Upper lobe of left lung (tissue), 6 donors: ENCODE results near the gene STX1B. TPM values are rescaled to one million over a fixed set of nuclear protein-coding genes. Genes with fewer than 3 reads are reported as not detected.

Source experiments
- ATAC-seq, 2 donors: fragments of 200-7000 bp; cut with Tn5 transposase; one replicate each; pipeline ENCODE4 v1.9.1; 2022; ENCODE audit warnings: mild to moderate bottlenecking in 2 of 2, moderate library complexity in 2 of 2; ENCODE audit not compliant: low FRiP score in 2 of 2
- DNase-seq, 2 donors: peaks; one replicate each; pipeline ENCODE4 v3.0.0-alpha.2; 2019 to 2020
- H3K27ac ChIP-seq, 4 donors: fragments of 200-600 bp; sonication (generic); one replicate each; pipeline ENCODE4 v1.5.1; 2016 to 2019
- H3K27me3 ChIP-seq, 4 donors: fragments of 200-600 bp; sonication (generic); one replicate each; pipeline ENCODE4 v1.5.1; 2017 to 2019
- H3K36me3 ChIP-seq, 4 donors: fragments of 200-600 bp; sonication (generic); one replicate each; pipeline ENCODE4 v1.5.1; 2016 to 2019
- H3K4me1 ChIP-seq, 4 donors: fragments of 200-600 bp; sonication (generic); one replicate each; pipeline ENCODE4 v1.5.1; 2018 to 2019
- H3K4me3 ChIP-seq, 4 donors: fragments of 200-600 bp; sonication (generic); one replicate each; pipeline ENCODE4 v1.5.1; 2017 to 2019; ENCODE audit warnings: mild to moderate bottlenecking in 2 of 4, moderate library complexity in 1 of 4
- H3K9me3 ChIP-seq, 4 donors: fragments of 200-600 bp; sonication (generic); one replicate each; pipeline ENCODE4 v1.5.1; 2018 to 2019
- CTCF ChIP-seq, 6 experiments: fragments of 450-650 bp in 4 of 6; fragments of 200-600 bp in 2 of 6; sonication (generic) in 2 of 6; IDR thresholded peaks; one replicate each; pipeline ENCODE4 v1.5.1; 2016 to 2019; ENCODE audit warnings: antibody characterized with exemption in 6 of 6
- EP300 ChIP-seq, 4 donors: sonication (generic); formaldehyde crosslinking; IDR thresholded peaks; one replicate each; pipeline ENCODE4 v1.5.1; 2017; ENCODE audit warnings: antibody characterized with exemption in 4 of 4, control low read depth in 2 of 4
- POLR2A ChIP-seq, 4 donors: fragments of 450-650 bp; IDR thresholded peaks; one replicate each; pipeline ENCODE4 v1.5.1; 2016 to 2017; ENCODE audit warnings: antibody characterized with exemption in 4 of 4, mild to moderate bottlenecking in 2 of 4
- POLR2AphosphoS5 ChIP-seq, 2 donors: sonication (generic); formaldehyde crosslinking; IDR thresholded peaks; one replicate each; pipeline ENCODE4 v1.5.1; 2017; ENCODE audit warnings: antibody characterized with exemption in 2 of 2
- WGBS, 2 donors: methylation state at CpG; one replicate each; pipeline ENCODE4 v1.1.5; 2017 to 2018; 5-methylcytosine and 5-hydroxymethylcytosine counted together
- total RNA-seq, 6 donors: library from RNA; depleted of rRNA in 4 of 6; stranded (reverse); fragments of >200 nt in 4 of 6; gene quantifications; one replicate each; pipeline versions ENCODE4 v1.1.0 to v1.2.1, GENCODE V29; 2016 to 2021
- donor health status: DM: no; HTN: no; CAD: no; lungs with moderate emphysema.
- donor health status: DM: no; HTN: yes; CAD: no; lungs with severe emphysema.

The STX1B gene
- total RNA-seq, 6 donors from 2014 or later, result 0.30 to 2.1 (median 0.51) TPM

- ATAC-seq (no peak), DNase-seq (no peak)
- H3K9me3 ChIP-seq, result no peaks in the 10 kb centered on the region
- WGBS, 2 donors, result 79 to 81% methylated on average over 6 to 13 of the region's 14 CpGs
- no peak overlapping the region for H3K27ac ChIP-seq
- TF ChIP-seq EP300 (IDR thresholded peaks at IDR 0.05), result no peak
- TF ChIP-seq CTCF (IDR thresholded peaks at IDR 0.05), result no peak
- TF ChIP-seq POLR2A (IDR thresholded peaks at IDR 0.05), result no peak
- TF ChIP-seq POLR2AphosphoS5 (IDR thresholded peaks at IDR 0.05), result no peak
- H3K27me3 ChIP-seq, result no peaks in the 10 kb centered on the region
- no peak overlapping the region for H3K4me3 ChIP-seq
- H3K36me3 ChIP-seq, result peaks cover 12 to 60% (median 50%) of the 10 kb centered on the region in 4 donors
- H3K4me1 ChIP-seq, result peaks cover 8 to 11% (median 9%) of the 10 kb centered on the region in 4 donors
These were observed 26.4 kb downstream of the STX1B start for GRCh38 chr16:30983898-30984610.

GRCh38 chr16:30983289-30983889, 27.0 kb downstream of the STX1B start:
- H3K4me1 ChIP-seq, result peaks cover 8 to 11% (median 9%) of the 10 kb centered on the region in 4 donors
- DNase-seq (no peak), ATAC-seq (no peak)
- no peak overlapping the region for H3K27ac ChIP-seq
- H3K27me3 ChIP-seq, result no peaks in the 10 kb centered on the region
- H3K36me3 ChIP-seq, result peaks cover 12 to 67% (median 55%) of the 10 kb centered on the region in 4 donors
- no peak overlapping the region for H3K4me3 ChIP-seq
- WGBS, 2 donors, result 85 to 90% methylated on average over 12 to 24 of the region's 25 CpGs
- TF ChIP-seq CTCF (IDR thresholded peaks at IDR 0.05) (no peak), POLR2AphosphoS5 (IDR thresholded peaks at IDR 0.05) (no peak), EP300 (IDR thresholded peaks at IDR 0.05) (no peak), POLR2A (IDR thresholded peaks at IDR 0.05) (no peak)
- no peaks in the 10 kb centered on the region for H3K9me3 ChIP-seq

- H3K4me1 ChIP-seq, result peaks cover 8 to 11% (median 9%) of the 10 kb centered on the region in 4 donors
- no peaks in the 10 kb centered on the region for H3K9me3 ChIP-seq
- peaks cover 12 to 74% (median 57%) of the 10 kb centered on the region in 4 donors for H3K36me3 ChIP-seq
- WGBS, 2 donors, result 85 to 93% methylated on average over 16 of the region's 17 CpGs
- DNase-seq (no peak), ATAC-seq (peak in 1 of 2 donors; percentile 77)
- H3K27ac ChIP-seq, result no peak overlapping the region
- TF ChIP-seq POLR2AphosphoS5 (IDR thresholded peaks at IDR 0.05) (no peak), CTCF (IDR thresholded peaks at IDR 0.05) (no peak), EP300 (IDR thresholded peaks at IDR 0.05) (no peak), POLR2A (IDR thresholded peaks at IDR 0.05) (no peak)
- no peak overlapping the region for H3K4me3 ChIP-seq
- H3K27me3 ChIP-seq, result no peaks in the 10 kb centered on the region
These were observed 27.7 kb downstream of the STX1B start for GRCh38 chr16:30982548-30983288.

GRCh38 chr16:30980959-30981358, 29.5 kb downstream of the STX1B start:
- Histone ChIP-seq H3K27ac (no peak overlapping the region), H3K4me3 (no peak overlapping the region), H3K4me1 (peaks cover 8 to 11% (median 9%) of the 10 kb centered on the region in 4 donors), H3K27me3 (no peaks in the 10 kb centered on the region), H3K9me3 (no peaks in the 10 kb centered on the region), H3K36me3 (peaks cover 16 to 88% (median 73%) of the 10 kb centered on the region in 4 donors)
- 90 to 100% methylated on average over 4 to 14 of the region's 14 CpGs for WGBS, 2 donors
- DNase-seq (no peak), ATAC-seq (no peak)
- TF ChIP-seq POLR2A (IDR thresholded peaks at IDR 0.05) (no peak), POLR2AphosphoS5 (IDR thresholded peaks at IDR 0.05) (no peak), EP300 (IDR thresholded peaks at IDR 0.05) (no peak), CTCF (IDR thresholded peaks at IDR 0.05) (no peak)
